AG09309 (cell line): ENCODE measurements around the gene SFXN1.

Experiments
- DNase-seq: peaks from one replicate; pipeline ENCODE4 v3.0.0-alpha.2; 2010; ENCODE audit warnings: low read depth
- H3K4me3 ChIP-seq: 2 replicates; pipeline ENCODE4 v1.5.1; 2011; ENCODE audit warnings: mild to moderate bottlenecking, low read depth, low read length, moderate library complexity; ENCODE audit not compliant: control insufficient read depth
- CTCF ChIP-seq: IDR thresholded peaks from 2 replicates; pipeline ENCODE4 v1.5.1; 2011; ENCODE audit warnings: mild to moderate bottlenecking, low read depth, low read length, inconsistent platforms; ENCODE audit not compliant: insufficient read depth, control insufficient read depth; ENCODE audit errors: missing control alignments

The SFXN1 gene

GRCh38 chr5:175542966-175543235, 64.5 kb downstream of the SFXN1 start:
- TF ChIP-seq CTCF: no peak
- no peak overlapping the region for H3K4me3 ChIP-seq
- no peak for DNase-seq

- TF ChIP-seq CTCF: no peak
- H3K4me3 ChIP-seq: no peak overlapping the region
- no peak for DNase-seq
Observed at GRCh38 chr5:175544108-175544511, 65.8 kb downstream of the SFXN1 start.

GRCh38 chr5:175544586-175544985, 66.2 kb downstream of the SFXN1 start:
- no peak for TF ChIP-seq CTCF
- DNase-seq: no peak
- H3K4me3 ChIP-seq: no peak overlapping the region

GRCh38 chr5:175547842-175548241, 69.5 kb downstream of the SFXN1 start:
- H3K4me3 ChIP-seq: no peak overlapping the region
- no peak for DNase-seq
- TF ChIP-seq CTCF: no peak

GRCh38 chr5:175548626-175549311, 70.4 kb downstream of the SFXN1 start:
- TF ChIP-seq CTCF: no peak

GRCh38 chr5:175550055-175550805, 71.9 kb downstream of the SFXN1 start:
- no peak for TF ChIP-seq CTCF
- H3K4me3 ChIP-seq: no peak overlapping the region
- no peak for DNase-seq

More at GRCh38 chr5:175548626-175549311, 70.4 kb downstream of the SFXN1 start:
- DNase-seq: no peak
- no peak overlapping the region for H3K4me3 ChIP-seq

GRCh38 chr5:175551266-175551665, 72.9 kb downstream of the SFXN1 start:
- no peak overlapping the region for H3K4me3 ChIP-seq
- TF ChIP-seq CTCF: no peak

More at GRCh38 chr5:175551266-175551665, 72.9 kb downstream of the SFXN1 start:
- no peak for DNase-seq
